NCI-H1105 (cell line): ENCODE data around the gene AMBRA1.
A peak's percentile ranks its signal among the peaks of the same experiment; 100 is the strongest.

ENCODE experiments used
- DNase-seq: peaks from one replicate; lab custom pipeline; 2025; lab: John Stamatoyannopoulos, UW

The AMBRA1 gene

DNA sequence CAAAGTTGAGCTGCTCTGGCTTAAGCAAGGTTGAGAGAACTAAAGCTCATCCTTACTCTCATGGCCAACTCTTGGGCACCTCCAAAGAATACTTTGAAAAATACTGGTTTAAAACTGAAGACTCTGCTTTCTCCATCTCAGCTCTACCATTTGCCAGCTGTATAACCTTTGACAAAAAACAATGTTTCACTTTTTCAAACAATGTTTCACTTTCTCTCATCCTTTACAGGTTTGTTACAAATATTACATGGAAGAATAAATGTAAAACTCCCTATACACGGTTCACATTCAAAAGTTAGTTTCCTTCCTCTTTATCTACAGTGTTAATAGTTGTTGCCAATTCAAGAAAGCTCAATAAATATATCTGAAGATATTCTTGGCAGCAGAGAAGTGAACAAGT, 19.2 kb downstream of the AMBRA1 start:
- no peak for DNase-seq

DNA sequence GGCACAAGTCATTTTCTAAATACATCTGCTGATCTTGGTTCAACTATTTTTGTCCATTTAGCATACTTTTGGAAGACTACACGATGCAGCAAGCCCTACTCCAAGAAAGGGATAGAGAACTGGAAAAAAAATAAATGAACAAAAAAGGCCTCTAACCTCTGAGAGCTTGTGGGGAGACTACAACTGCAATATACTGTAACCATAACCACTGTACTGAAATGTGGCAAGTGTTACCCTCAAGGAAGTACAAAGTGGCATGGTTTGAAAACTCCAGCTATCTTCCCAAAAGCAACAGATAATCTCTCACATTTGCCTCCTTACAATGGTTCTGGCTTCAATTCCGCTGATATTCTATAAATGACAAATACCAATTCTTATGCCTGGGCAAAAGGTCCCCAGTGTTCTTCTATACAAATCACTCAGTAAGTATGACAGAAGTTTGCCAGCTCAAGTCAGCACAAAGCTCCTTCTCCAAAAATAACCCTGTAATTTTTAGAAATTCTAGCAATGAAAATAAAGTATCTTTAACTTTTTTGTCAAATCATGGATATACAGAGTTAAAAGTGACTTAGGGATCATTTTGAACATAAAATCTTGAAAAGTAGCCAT, 22.9 kb downstream of the AMBRA1 start:
- DNase-seq = no peak

DNA sequence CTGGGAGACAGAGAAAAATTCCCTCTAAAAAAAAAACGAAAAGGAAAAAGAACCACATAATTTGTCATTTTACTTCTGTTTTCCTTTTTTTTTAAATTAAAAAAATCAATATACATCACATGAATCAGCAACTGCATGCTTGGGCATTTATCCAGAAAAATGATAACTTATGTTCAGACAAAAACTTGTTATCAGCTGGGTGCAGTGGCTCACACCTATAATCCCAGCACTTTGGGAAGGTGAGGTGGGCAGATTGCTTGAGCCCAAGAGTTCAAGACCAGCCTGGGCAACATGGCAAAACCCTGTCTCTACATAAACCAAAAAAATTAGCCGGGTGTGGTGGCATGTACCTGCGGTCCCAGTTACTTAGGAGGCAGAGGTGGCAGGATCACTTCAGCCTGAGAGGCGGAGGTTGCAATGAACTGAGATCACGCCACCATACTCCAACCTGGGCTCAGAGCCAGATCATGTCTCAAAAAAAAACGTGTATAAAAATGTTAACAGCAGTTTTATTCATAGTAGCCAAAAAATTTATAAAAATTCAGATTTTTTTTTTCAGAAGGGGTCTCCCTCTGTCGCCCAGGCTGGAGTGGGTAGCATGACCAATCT, 28.5 kb downstream of the AMBRA1 start:
- DNase-seq = no peak

DNA sequence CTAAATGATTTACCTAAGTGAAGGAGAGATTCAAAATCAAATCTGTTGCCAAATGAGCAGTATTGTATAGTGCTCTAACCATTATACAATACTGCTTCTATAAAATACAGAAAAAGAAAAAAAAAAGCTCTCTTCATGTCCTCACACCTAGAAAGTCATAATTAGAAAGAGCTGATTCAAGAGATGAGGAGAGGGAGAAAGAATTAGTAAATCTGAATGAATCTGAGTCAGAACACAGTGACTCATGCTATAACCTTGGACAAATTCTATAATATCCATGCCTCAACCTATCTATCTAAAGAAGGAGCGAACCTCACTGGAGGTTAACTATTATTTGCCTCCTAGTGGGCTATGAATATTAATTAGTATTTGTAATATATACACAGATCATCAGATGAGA, 29.4 kb downstream of the AMBRA1 start:
- no peak for DNase-seq

DNA sequence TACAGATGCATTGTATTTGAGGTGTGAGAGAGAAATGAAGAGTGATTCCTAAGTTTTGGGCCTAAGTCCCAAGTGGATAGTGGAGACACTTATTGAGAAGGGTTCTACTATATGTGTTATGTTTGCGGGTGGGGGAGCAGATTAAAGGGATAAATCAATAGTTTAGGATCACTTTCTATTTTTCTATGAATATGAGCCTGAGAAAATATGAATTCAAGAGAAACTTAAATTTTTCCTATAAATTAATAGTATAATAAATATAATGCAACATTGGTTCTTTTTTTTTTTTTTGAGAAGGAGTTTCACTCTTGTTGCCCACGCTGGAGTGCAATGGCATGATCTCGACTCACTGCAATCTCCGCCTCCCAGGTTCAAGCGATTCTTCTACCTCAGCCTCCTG, 31.3 kb downstream of the AMBRA1 start:
- DNase-seq = no peak

DNA sequence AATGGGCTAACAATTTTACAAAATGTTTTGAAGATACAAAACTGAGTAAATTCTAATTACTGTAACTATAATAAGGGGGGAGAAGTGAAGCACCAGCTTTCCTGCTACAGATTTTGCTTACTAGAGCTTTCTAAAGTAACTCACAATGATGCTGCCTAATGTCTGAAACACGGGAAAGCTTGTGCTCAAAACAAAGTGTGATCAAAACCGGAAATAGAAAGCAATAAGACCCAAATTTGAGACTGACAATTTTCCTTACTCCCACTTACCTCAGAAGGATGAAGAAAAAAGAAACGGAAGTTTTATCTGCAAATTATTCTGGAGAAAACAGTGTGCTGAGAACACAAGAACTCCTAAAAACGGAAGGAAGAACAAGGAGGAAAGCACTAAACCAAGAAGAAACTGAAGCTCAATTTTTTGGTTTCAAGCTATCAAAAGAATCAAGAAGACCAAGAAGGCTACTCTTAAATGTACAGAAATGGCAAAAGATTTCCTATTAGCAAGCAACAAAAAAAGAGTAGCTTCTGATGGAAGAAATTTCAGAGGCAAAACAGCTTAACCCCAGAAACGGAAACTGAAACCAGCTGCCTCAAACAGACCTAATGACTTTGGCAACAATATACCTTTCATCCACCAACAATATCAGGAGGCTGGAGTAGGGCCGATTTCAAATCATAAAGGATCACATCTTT, 33.4 kb downstream of the AMBRA1 start:
- DNase-seq = no peak

DNA sequence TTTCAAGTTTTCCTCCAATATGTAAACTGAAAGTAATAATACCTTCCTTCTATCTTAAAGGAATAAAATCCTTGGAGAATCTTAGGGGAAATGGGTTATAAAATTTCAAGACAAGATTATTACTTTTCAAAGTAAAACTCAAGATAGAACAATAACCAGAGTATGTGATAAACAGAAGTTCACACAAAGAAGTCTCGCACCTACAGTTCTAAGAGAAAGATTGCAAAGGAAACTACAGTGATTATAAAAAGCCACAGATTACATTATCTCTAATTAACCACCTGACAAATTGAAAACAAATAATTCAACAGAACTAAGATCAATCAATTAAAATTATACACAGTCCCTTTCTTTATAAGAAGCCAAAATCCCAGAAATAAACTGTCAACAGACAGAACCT, 34.0 kb downstream of the AMBRA1 start:
- DNase-seq = no peak

DNA sequence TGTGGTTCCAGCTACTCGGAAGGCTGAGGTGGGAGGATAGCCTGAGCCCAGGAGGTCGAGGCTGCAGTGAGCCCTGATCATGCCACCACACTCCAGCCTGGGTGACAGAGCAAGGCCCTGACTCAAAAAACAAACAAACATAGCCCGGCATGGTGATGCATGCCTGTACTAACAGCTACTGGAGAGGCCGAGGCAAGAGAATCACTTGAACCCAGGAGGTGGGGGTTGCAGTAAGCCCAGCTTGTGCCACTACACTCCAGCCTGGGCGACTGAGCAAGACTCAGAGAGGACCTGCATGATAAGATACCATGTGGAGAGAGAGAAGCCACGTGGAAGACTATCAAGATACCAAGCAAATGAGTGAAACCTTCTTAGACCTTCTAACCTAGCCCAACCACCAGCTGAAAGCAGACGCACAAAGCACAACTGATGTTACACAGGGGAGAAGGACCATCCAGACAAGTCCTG, 36.1 kb downstream of the AMBRA1 start:
- DNase-seq = no peak

DNA sequence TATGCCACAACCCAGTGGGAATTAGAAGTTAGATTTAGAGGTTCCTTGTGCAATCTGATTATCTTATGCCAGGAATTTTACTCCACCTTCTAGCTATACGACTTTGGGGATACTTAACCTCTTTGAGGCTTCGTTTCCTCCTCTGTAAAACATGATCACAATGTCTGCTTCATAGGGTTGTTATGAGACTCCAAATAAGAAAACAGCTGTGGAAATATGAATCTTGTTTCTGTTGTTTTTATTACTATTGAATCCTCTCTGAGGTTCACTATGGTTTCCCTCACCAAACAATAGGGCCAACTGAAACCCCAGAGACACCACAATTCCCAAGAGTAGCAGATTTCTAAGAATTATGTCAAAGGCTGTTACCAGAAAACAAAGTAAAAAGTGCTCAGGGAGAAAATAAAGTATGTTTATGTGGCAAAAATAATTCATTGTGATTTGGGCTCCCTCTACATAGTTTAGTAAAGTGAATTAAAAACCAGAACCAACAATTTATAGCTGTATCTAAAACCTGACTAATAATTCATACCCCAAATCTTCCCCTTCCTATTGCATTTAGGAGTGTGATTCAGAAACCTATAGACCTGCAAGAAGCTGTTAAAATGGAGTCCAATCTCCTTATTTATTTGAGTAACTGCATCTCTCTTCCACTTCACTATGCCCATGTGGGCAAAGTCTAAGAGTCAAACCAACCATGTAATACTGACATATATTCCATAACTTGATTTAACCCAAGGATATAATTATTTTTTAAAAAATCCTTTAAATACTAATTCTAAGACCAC, 38.4 kb downstream of the AMBRA1 start:
- no peak for DNase-seq

DNA sequence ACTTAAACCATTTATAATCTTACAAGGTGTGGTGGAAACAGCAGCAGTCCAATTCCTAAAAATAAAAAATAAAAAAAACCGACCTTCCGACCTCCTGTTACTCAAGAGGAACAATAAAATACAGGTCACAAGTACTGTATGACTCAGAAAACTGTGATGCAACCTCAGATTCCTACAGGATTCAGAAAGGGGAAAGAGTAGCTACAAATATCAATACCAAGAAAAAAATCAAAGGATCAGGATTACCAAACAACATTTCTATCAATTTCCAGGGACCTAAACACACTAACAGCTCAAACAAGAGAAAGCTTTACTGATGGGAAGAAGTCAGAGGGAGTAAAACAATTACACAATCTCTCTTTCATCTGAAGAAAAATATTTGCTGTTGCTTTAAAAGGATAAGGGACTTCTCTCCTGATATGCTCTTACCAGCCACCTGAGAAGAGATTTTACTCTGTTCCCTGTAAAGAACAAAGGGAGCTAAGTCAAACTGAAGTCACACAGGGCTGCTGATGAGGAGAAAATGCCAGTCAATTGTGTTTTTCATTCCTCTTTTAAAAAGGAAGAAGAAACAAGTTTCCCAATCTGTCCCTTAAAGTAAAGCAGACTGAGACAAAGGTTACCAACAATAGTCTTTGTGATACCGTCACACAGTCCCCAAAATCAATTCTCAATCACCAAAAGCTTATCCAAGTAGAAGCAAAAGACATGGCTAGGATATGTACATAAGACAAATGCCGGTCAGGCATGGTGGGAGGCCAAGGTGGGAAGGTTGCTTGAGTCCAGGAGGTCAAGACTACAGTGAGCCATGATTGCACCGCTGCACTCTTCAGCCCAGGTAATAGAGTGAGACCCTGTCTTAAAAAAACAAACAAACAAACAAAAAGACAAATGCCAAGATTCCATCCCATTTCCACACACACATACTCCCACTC, 39.3 kb downstream of the AMBRA1 start:
- DNase-seq = no peak

DNA sequence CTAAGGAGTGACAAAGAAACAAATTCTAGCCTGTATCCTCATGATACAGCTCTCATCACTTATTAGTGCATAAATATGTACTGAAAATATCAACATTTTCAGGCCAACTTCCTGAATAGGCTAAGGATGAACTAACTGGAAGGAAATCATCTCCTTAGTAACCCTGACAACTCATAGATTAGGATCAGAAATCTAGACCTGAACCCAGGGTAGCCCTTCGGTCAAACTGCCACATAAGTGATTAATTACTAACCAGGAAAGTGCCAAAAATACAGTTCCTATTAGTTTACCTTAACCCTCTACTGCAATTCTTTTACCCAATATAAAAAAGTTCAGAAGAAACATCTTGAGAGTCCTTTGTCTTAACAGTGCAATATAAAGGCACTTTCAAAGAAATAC, 40.0 kb downstream of the AMBRA1 start:
- no peak for DNase-seq

DNA sequence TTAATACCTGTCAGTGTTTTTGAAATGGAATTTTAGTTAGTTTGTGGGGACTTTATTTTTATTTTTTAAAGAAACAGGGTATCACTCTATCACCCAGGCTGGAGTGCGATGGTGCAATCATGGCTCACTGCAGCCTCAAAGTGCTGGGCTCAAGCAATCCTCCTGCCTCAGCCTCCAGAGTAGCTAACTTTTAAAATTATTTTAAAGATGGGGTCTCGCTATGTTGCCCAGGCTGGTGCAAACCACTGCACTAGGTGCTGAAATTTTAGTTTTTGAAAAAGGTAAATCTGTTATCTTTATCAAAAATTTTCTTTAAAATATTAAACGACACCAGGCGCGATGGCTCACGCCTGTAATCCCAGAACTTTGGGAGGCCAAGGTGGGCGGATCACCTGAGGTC, 42.6 kb downstream of the AMBRA1 start:
- DNase-seq = no peak

DNA sequence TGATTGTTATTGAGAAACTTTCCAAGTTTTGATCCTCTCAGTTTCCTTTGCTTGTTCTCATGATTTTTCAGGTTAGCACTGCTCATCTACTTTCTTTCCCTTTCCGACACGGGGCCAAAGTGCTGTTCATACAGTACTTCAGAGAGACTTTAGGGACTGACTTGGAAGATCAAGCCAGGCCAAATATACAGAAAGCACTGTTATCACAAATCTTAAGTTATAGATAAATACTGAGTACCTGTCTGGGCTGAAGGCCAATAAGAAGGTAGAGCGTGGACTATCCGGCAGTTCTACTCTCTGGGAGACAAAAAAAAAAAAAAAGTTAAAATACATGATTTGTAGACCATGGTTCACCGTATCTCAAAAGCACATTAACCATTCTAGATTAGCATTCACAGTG, 46.2 kb downstream of the AMBRA1 start:
- DNase-seq = no peak

DNA sequence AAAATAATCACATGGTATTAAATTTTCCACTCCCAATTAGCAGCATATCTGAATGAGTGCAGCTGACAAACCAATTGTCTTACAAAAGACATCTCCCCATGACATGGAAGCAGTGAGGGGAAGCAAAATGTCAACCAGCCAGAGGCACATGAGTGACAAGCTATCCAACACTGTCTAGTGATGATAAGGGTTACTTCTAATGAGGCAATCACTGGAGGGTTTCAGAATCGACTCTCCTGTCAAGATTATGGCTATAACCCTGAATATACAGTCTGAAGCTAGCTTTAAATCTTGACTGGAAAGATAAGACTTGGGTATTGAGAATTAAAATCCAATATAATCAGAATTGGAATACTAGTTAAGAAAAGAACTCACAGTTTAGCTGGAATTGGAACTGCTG, 50.3 kb downstream of the AMBRA1 start:
- no peak for DNase-seq

DNA sequence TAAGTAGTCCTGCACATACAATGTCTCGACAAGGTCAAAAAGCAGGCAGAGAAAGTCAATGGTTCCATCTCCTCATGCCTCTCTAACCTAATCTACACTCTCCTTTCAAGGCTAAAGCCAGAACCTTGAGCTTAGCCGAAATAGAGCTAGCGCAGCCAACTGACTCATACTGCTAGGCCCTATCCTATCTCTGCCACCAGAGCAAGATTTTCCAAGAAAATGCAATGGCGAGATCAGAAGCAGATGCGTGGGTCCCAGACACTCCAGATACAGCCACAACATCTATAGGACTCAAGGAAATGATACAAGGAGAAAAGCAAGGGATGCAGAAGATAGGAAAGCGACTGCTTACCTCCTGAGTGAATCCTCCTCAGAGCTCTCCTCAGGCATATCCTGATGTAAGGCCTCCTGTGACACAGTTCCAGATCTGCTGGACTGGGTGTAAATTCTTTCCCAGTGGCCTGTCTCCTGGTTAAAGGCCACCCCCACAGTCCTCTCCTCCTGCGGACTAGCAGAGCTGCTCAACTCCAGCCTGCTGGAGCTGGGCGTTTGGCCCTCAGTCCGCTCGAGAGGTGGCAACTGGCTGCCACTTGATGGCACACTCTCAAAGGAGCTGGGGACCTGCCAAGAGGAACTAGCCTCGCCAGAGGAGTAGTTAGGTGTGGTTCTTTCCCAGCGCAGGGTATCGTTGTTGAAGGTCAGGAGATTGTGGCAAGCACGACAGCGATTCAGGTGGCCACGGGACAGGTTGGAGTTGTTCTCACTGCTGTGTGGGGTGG, 52.0 kb downstream of the AMBRA1 start:
- no peak for DNase-seq

DNA sequence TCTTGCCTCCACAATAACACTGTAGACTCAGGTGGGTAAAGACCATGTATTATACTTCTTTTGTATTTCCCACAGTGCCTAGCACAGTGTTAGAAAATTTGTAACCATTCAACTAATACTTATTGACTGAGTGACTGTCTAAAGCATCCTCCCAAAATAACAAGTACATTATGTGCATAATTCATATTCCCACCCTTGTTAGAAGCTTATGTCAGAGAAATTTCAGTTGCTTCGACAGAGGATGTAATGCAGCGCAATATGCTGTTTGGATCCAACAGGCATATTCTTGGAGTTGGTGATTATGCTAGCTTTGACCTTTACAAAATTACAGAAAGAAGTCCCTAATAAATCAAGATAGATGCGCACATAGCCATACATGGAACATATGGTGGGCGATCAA, 53.0 kb downstream of the AMBRA1 start:
- no peak for DNase-seq

DNA sequence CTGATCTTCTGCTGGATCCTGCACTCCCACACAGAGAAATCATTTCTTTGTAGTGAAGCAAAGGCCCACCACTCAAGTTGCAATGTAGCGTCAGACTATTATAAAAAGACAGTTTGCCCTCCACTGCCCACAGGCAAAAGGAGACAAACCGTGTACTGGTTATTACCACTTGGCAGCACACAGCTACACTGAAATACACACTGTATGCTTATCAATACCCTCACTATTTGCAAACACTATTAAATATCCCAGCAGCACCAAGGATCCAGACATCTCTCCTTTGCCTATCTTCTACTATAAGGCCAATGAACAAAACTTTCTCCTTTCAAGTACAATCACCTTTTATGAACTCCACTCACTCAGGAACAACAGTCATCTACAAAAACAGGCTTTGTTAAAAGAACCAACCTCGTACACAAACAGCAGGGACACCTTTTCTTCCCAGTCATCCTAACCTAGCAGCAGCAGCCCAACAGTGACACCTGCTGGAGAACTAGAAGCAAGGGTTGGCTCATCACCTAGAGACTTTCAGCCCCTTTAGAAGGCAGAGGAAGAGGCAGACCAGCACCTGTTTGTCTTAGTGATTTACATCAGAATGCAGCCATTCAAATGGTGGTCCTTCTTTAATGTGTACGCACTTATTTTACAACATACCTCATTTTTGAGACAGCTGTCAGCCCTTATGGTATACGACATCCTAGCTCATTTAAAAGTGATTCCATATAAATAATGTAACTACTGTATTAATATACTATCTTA, 56.1 kb downstream of the AMBRA1 start:
- peak; percentile 79 for DNase-seq

DNA sequence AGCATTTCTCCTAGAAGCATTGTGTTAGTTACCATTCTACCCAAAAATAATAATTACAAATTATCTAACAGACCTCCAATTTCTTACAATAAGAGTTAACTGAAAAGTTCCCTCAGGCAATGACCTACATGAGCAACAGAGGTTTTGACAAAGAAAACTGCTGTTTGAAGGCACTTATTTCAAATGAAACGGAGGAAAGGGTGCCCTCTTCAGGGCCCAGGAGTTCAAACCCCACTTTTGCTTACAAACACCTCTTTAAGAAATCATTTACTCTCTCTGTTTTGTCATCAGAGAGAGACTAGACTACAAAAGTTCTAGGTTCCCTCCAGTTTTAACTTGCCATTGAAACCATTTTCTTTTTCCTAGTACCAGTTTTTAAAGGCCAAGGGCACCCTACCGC, 56.7 kb downstream of the AMBRA1 start:
- no peak for DNase-seq

DNA sequence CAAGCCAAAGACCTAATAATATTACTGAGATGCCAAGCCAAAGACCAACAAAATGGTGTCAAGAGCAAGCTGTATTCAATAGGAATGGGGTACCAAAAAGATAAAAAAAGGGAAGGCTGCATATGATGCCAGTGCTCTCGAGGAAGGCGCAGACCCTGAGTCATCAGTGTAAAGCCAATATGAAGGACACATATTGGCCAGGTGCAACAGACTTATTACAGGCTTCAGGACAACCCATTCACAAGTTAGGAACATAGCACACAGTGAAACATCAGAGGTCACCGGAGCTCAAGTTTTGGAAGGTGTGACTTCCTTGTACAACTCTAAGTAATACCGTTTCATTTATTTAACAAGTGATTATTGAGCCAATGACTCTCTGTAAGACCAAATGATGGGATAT, 58.1 kb downstream of the AMBRA1 start:
- no peak for DNase-seq

DNA sequence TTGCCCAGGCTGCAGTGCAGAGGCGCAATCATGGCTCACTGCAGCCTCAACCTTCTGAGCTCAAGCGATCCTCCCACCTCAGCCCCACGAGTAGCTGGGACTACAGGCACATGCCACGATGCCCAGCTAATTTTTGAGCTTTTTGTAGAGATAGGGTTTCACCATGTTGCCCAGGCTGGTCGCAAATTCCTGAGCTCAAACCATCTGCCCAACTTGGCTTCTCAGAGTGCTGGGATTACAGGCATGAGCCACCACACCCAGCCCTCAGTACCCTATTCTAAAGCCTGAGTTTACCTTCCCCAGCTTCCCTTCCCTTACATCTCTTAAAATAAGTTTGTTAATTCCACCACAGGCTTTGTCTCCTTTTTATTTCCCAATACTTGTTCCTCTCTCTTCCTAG, 59.1 kb downstream of the AMBRA1 start:
- no peak for DNase-seq
